Naive thymus-derived CD8-positive, alpha-beta T cell (primary cell): ENCODE results near the gene ABCB9. TPM values are rescaled to one million over a fixed set of nuclear protein-coding genes. Genes with fewer than 3 reads are reported as not detected.

Experiments
- ATAC-seq, 2 donors: fragments of 150-1000 bp; cut with Tn5 transposase in 1 of 2; sonication (Bioruptor Pico), chemical (Tn5 transposase) in 1 of 2; 1 replicate in 1 of 2; 2 replicates in 1 of 2; pipeline ENCODE4 v1.10.0; 2021; ENCODE audit warnings: mild to moderate bottlenecking in 2 of 2, moderate library complexity in 2 of 2
- POLR2A ChIA-PET: fragments of 350-600 bp; sonication (Branson Sonifier 250); formaldehyde crosslinking; loops from one replicate; lab custom pipeline; 2021; ENCODE audit warnings: antibody characterized with exemption; lab: Charles Lee
- DNase-seq, 10 donors: peaks; one replicate each; pipeline versions ENCODE4 v3.0.0 to v3.0.0-alpha.2; 2020 to 2022
- H3K27ac Mint-ChIP-seq, 10 donors: one replicate each; pipeline ENCODE4 v1.8.0; 2020 to 2022; ENCODE audit warnings: mild to moderate bottlenecking in 10 of 10, mixed read lengths in 10 of 10, moderate library complexity in 4 of 10, inconsistent platforms in 1 of 10
- H3K27me3 Mint-ChIP-seq, 5 donors: one replicate each; pipeline ENCODE4 v1.8.0; 2021 to 2022; ENCODE audit warnings: mixed read lengths in 5 of 5
- H3K36me3 Mint-ChIP-seq, 3 donors: one replicate each; pipeline ENCODE4 v1.8.0; 2020 to 2022; ENCODE audit warnings: mixed read lengths in 3 of 3, mild to moderate bottlenecking in 2 of 3, inconsistent platforms in 1 of 3
- H3K4me1 Mint-ChIP-seq, 4 donors: one replicate each; pipeline ENCODE4 v1.8.0; 2021 to 2022; ENCODE audit warnings: mixed read lengths in 4 of 4
- H3K4me3 Mint-ChIP-seq, 10 donors: one replicate each; pipeline ENCODE4 v1.8.0; 2020 to 2022; ENCODE audit warnings: mild to moderate bottlenecking in 10 of 10, mixed read lengths in 10 of 10, moderate library complexity in 6 of 10, inconsistent platforms in 1 of 10
- H3K9me3 Mint-ChIP-seq, 9 donors: one replicate each; pipeline ENCODE4 v1.8.0; 2020 to 2022; ENCODE audit warnings: mixed read lengths in 9 of 9, mild to moderate bottlenecking in 3 of 9, inconsistent platforms in 1 of 9, moderate library complexity in 1 of 9
- polyA plus RNA-seq, 3 donors: library from polyadenylated mRNA; unstranded; fragments of 300-500 nt; fragmentation: Illumina TruSeq; gene quantifications; one replicate each; pipeline ENCODE4 v1.2.3, GENCODE V29; 2021
- total RNA-seq, 8 experiments: library from RNA in 2 of 8; stranded (reverse) in 2 of 8; gene quantifications; one replicate each; pipeline ENCODE4 v1.2.3 and lab custom pipeline; 2021 to 2026

ABCB9 gene
- total and polyA plus RNA-seq, 5 experiments from 2014 or later: 0.45 to 7.0 (median 1.4) TPM

DNA sequence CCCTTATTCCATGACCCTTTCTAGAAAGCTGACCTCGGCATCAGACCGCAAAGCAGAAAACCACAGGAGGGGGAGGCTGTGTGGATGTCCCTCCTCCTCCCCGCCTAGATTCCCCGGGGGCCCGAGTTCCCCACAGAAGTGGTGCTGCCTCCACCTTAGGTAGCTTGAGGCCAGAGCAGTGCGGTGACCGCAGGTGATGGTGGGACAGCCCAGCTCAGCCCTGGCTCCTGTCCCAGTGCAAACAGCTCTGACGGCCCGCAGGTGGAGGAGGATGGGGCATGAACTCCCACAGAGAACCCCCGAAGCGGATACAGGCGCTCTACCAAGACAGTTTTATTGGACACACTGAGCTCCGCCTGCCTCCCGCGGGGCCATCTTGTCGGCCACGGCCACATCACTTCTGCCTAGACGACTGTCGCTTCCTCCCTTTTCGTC is 33.7 kb upstream of the ABCB9 start:
- no peaks in the 10 kb centered on the region for H3K27me3 Mint-ChIP-seq
- no peak overlapping the region for H3K4me3 Mint-ChIP-seq
- ATAC-seq: no peak
- peak overlapping the region in 1 of 10 donors; percentile 60 for H3K27ac Mint-ChIP-seq
- POLR2A ChIA-PET: no interaction called here
- no peaks in the 10 kb centered on the region for H3K4me1 Mint-ChIP-seq
- H3K9me3 Mint-ChIP-seq: no peaks in the 10 kb centered on the region
- peaks cover 0 to 16% (median 8%) of the 10 kb centered on the region in 3 donors for H3K36me3 Mint-ChIP-seq
- DNase-seq: peak in 1 of 10 donors; percentile 35

DNA sequence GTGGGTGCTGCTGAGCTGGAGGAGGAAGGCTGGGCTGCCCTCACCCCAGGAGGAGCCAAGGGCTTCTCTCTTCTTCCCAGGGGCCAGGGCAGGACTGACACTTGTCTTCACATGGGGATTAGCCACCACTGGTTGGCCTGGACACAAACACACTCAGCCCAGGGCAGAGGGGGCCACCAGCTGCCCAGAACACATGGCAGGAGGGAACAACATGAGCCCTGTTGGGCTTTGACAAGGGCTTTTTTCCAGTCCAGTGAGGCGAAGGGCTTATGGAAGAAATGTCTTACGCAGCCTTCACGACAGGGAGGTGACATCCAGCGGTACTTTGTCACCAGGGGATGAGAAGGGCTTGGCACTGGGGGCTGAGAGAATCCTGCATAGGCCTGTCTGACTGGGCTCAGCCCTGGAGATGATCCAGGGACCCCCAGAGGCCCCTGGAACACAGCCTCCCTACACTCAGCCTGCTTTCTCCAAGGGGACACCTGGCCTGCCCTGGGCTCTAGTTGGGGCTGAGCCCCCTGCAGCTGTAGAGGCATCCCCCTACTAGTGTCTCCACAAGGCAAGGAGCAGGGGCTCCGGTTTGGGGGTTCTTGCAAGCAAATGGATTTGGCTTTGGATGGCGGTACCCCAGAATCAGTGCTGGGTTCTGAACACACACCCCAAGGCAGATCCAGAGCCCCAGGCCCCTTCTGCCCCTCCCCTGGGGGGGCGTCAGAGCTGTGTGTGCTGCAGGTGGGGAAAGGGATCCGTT is 33.1 kb upstream of the ABCB9 start:
- ATAC-seq: no peak
- no peaks in the 10 kb centered on the region for H3K9me3 Mint-ChIP-seq
- peak overlapping the region in 2 of 10 donors; percentile 40 to 44 for H3K27ac Mint-ChIP-seq
- peak in 1 of 10 donors; percentile 46 for DNase-seq
- H3K27me3 Mint-ChIP-seq: no peaks in the 10 kb centered on the region
- H3K4me3 Mint-ChIP-seq: no peak overlapping the region
- H3K36me3 Mint-ChIP-seq: peaks cover 0 to 12% (median 8%) of the 10 kb centered on the region in 3 donors
- H3K4me1 Mint-ChIP-seq: no peaks in the 10 kb centered on the region
- POLR2A ChIA-PET: no interaction called here

DNA sequence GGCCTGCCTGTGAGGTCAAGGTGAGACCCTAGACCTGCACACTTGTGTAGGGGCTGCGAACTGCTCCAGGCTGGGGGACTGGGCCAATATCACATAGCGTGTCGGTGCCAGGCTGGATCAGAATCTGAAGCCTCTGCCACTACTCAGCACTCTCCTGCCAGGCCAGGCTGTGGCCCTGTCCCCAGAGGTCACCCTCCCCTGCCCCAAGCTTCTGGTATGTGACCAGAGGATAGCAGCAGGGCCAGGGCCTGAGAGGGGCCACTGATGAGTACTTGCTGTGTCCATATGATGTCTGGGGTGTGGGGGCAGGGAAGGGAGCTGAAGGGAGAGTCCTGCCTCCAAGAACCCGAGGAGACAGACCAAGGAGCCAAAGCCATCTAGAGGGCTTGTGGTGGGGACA is 32.1 kb upstream of the ABCB9 start:
- H3K27me3 Mint-ChIP-seq: no peaks in the 10 kb centered on the region
- no peak overlapping the region for H3K27ac Mint-ChIP-seq
- POLR2A ChIA-PET: no interaction called here

DNA sequence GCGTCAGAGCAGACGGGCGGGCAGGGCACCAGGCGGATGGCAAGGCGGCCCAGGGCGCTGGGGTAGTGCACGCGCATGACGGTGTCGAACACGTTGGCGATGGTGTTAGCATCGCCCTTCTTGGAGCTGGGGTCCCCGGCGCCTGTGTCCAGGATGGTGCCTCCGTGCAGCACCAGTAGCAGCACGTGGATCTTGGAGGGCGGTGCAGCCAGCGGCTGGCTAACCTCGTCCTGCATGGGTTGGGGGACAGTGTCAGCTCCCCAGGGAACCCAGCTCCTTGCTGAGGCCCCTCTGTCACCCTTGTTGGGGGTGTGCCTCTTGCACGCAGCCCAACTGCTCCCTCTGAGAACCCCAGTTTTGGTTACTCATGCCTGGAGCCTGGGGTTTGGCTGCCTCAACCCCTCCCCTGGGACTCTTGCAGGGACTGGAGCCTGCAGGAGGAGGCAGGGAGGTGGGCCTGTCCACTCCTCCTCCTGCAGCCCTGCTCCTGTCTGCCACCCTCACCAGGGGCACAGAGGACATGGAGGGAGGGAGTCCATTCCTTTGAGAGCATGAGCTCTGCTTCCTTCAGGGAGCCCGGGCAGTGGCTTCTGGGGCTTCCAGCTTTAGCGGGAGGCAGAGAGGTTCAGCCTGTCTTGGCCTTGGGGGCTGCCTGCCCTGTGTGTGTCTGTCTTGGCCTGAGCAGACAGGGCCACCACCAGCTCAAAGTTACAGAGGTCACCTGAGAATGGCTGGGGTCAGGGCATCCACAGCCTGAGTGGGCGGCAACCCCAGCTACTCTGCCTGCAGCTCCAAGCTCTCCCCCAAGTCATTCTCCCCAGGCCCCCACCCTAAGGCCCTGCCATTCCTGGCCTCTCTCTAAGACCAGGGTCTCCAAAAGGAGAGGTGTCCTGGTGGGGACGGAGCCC is 31.3 kb upstream of the ABCB9 start:
- Mint-ChIP-seq H3K36me3 (peaks cover 0 to 11% (median 8%) of the 10 kb centered on the region in 3 donors), H3K27ac (no peak overlapping the region), H3K4me3 (no peak overlapping the region), H3K27me3 (no peaks in the 10 kb centered on the region), H3K9me3 (no peaks in the 10 kb centered on the region), H3K4me1 (no peaks in the 10 kb centered on the region)
- ATAC-seq: no peak
- peak in 1 of 10 donors; percentile 37 for DNase-seq
- POLR2A ChIA-PET: no interaction called here

More for the DNA sequence above, 32.1 kb upstream of the ABCB9 start:
- DNase-seq (no peak), ATAC-seq (no peak)
- Mint-ChIP-seq H3K36me3 (peaks cover 0 to 11% (median 8%) of the 10 kb centered on the region in 3 donors), H3K4me3 (no peak overlapping the region), H3K9me3 (no peaks in the 10 kb centered on the region), H3K4me1 (no peaks in the 10 kb centered on the region)

DNA sequence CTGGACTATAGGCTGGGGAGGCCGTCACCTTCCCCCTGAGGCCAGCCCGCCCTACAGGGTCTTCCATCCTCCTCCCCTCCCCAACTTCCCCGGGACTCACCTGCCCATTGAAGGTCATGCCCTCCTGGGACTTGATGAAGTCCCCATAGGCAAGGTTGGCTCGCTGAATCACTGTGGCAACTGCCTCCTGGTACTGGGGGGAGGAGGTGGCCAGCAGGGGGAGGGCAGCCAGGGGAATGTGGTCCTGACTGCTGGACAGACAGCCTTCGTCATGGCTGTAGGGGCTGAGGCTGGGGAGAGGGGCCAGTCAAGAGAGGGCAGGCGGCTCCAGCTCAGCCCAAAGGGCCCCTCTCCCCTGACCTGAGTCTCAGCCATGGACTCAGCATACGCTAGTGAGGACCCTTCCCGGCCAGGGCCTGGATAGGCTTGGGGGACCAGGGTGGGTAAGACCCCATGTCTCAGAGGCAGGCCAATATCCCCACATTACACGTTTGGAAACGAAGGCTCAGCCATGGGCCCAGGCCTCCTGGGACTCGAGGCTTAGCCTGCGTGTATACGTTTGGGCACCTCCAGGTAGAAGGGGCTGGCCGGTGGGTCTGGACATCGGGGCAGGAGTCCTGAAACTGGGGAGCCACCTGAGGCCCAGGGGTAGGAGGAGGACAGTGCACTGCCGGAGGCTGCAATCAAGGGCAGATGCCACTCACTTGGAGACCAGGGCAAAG is 30.5 kb upstream of the ABCB9 start:
- DNase-seq (peak in 1 of 10 donors; percentile 63), ATAC-seq (no peak)
- peaks cover 0 to 11% (median 8%) of the 10 kb centered on the region in 3 donors for H3K36me3 Mint-ChIP-seq
- H3K4me1 Mint-ChIP-seq: no peaks in the 10 kb centered on the region
- POLR2A ChIA-PET: no interaction called here
- H3K9me3 Mint-ChIP-seq: no peaks in the 10 kb centered on the region
- H3K27me3 Mint-ChIP-seq: no peaks in the 10 kb centered on the region
- no peak overlapping the region for H3K27ac Mint-ChIP-seq
- H3K4me3 Mint-ChIP-seq: no peak overlapping the region

DNA sequence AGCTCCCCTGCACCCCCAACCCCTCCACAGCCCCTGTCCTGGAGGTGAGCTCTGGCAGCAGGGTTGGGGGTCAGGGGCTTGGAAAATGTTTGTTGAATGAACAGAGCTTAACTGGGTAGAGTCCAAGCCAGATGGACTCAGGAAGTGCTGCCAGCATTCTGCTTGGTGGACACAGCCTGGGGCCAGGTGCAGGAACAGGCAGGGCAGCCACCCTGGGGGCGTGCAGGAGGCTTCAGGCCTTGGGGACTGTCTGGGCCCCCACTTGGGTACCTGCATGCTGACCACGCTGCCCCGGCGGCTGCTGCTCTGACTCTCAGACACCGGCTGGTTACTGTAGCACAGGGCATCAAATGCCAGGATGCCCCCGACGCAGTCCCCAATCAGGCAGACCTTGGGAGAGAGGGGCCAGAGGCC is 29.9 kb upstream of the ABCB9 start:
- Mint-ChIP-seq H3K27me3 (no peaks in the 10 kb centered on the region), H3K4me1 (no peaks in the 10 kb centered on the region), H3K36me3 (peaks cover 0 to 10% (median 7%) of the 10 kb centered on the region in 3 donors), H3K9me3 (no peaks in the 10 kb centered on the region), H3K27ac (no peak overlapping the region), H3K4me3 (no peak overlapping the region)
- no peak for ATAC-seq
- POLR2A ChIA-PET: interaction anchor here (0.6 kb wide), 1 partner anchor 102 kb away, joined by 8 read pairs; no protein-coding TSS in a partner anchor
- DNase-seq: peak in 1 of 10 donors; percentile 11

DNA sequence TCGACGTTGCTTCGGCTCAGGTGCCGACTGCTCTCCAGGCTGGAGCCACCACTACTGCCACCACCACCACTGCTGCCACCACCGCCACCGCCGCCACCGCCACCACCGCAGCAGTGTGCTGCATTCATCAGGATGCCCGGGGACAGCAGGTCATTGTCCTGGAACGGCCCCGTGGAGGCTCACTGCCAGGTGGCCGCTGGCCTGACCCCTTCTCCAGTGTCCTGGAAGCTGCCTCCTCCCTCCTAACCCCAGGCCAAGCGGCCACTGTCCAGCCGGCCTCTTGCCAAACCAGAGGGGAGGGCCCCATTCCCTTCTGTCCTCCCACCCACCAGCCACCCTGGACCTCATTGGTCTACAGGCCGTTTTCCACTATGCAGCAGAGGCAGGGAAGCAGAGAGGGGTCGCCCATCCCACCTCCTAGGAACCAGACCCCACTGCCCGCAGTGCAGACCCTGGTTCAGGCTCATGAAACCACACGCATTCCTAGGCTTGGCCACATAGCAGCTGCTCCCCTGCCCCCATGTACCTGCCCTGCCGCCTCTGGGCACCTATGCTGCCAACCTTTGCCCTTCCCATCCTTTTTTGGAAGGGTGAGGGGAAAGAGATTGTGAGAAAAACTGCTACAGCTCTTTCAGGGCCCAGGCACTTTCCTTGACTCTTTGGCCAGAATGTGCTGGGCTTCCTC is 29.4 kb upstream of the ABCB9 start:
- Mint-ChIP-seq H3K9me3 (no peaks in the 10 kb centered on the region), H3K36me3 (peaks cover 0 to 4% (median 4%) of the 10 kb centered on the region in 3 donors), H3K4me3 (no peak overlapping the region), H3K4me1 (no peaks in the 10 kb centered on the region), H3K27me3 (no peaks in the 10 kb centered on the region), H3K27ac (peak overlapping the region in 1 of 10 donors; percentile 74)
- ATAC-seq (no peak), DNase-seq (peak in 1 of 10 donors; percentile 51)
- POLR2A ChIA-PET: interaction anchor here (0.6 to 1.5 kb wide), 2 partner anchors 102 to 237 kb away, joined by 3 to 8 read pairs; no protein-coding TSS in a partner anchor

DNA sequence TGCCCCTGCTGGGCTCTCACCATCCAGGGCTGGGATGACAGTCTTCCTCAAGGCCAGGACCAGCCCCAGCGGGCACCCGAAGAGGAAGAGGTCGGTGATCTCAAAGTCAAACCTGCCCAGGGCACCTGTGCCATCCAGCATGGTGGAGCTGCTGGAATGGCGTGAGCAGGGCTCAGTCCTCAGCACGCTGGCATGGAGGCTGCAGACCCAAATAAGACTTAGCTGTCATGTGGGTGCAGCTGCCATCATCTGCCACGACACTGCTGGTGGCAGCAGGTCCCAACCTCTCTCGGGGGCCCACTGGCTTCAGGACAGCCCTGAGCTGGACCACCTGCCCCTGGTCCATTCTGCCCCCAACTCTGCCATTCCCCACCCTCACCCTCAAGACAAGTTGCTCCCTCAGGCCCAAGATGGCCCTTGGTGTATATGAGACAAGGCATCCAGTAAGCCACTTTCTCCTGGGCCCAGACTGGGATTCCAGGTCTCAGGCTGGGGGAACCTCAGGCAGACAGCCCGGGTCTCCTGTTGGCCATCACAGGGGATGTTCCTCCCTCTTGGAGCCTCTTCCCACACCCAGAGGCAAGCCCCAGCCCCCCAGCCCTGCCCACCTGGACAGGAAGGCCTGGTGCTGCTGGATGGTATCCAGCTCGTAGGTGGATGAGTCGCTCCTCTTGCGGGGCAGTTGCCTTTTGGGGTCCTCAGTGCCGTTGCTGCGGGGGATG is 28.7 kb upstream of the ABCB9 start:
- no peaks in the 10 kb centered on the region for H3K36me3 Mint-ChIP-seq
- no peaks in the 10 kb centered on the region for H3K27me3 Mint-ChIP-seq
- no peak for ATAC-seq
- peak in 1 of 10 donors; percentile 47 for DNase-seq
- POLR2A ChIA-PET: interaction anchor here (1.5 kb wide), 1 partner anchor 238 kb away, joined by 3 read pairs; no protein-coding TSS in a partner anchor
- no peaks in the 10 kb centered on the region for H3K4me1 Mint-ChIP-seq
- H3K27ac Mint-ChIP-seq: peak overlapping the region in 1 of 10 donors; percentile 74
- H3K4me3 Mint-ChIP-seq: no peak overlapping the region
- H3K9me3 Mint-ChIP-seq: no peaks in the 10 kb centered on the region

DNA sequence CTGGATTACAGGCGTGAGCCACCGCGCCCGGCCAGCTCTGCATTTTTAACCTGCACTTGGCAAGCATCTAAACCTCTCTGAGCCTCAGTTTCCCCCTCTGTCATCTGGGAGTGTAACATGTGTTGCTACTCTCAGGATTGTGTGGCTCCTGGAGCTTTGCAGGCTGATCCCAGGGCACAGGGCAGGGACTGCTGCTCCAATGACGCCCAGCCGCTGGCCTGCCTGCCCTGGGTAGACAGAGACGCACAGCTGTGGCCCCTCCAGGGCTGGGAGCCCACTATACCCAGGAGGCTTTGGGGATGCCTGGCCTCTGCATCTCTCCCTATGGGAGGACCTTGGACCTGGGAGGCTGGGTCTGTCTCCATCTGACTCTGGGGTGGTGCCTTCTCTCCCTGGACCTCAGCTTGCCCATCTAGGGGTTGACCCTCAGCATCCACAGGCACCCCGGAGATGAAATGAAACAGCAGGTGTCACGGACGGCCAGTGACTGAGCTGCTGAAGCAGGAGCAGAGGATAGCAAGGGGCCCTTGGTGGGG is 27.9 kb upstream of the ABCB9 start:
- peak in 1 of 10 donors; percentile 48 for DNase-seq
- Mint-ChIP-seq H3K27me3 (no peaks in the 10 kb centered on the region), H3K27ac (peak overlapping the region in 3 of 10 donors; percentile 13 to 71 (median 66)), H3K4me1 (no peaks in the 10 kb centered on the region), H3K9me3 (no peaks in the 10 kb centered on the region), H3K4me3 (no peak overlapping the region), H3K36me3 (no peaks in the 10 kb centered on the region)
- POLR2A ChIA-PET: interaction anchor here (1.5 kb wide), 1 partner anchor 238 kb away, joined by 3 read pairs; no protein-coding TSS in a partner anchor
- no peak for ATAC-seq

DNA sequence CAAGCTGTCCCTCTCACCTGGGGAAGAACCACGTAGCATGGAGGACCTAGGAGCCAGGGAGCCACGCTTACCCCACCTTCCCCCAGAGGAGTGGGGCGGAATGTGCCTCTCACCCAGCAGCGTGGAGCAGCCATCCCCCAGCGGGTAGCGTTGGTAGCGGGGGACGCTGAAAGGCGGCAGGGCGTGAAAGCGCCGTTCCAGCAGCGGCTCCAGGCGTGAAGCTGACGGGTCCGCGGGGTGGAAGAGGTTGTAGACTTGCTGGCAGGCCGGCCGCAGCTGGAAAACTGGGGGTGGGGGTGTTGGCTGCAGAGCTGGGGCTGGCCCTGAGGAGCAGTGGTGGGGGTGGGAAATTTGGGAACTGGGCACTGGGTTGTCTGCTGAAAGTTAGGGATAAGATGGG is 26.1 kb upstream of the ABCB9 start:
- ATAC-seq (no peak), DNase-seq (peak in 1 of 10 donors; percentile 54)
- Mint-ChIP-seq H3K9me3 (no peaks in the 10 kb centered on the region), H3K4me3 (no peak overlapping the region), H3K36me3 (peaks cover 0 to 4% (median 3%) of the 10 kb centered on the region in 3 donors), H3K4me1 (no peaks in the 10 kb centered on the region), H3K27me3 (no peaks in the 10 kb centered on the region), H3K27ac (peak overlapping the region in 1 of 10 donors; percentile 51)
- POLR2A ChIA-PET: interaction anchor here (0.9 kb wide), 1 partner anchor 158 kb away, joined by 6 read pairs; the partner anchor contains the start of gene PITPNM2
